NCI-H2196 treated with DMSO at 0.1 percent for 48 hours (cell line): ENCODE results near the gene EPHB2.

ENCODE experiments used
- DNase-seq: peaks from one replicate; lab custom pipeline; 2025; ENCODE audit not compliant: unreplicated experiment; lab: John Stamatoyannopoulos, UW

EPHB2 gene

DNA sequence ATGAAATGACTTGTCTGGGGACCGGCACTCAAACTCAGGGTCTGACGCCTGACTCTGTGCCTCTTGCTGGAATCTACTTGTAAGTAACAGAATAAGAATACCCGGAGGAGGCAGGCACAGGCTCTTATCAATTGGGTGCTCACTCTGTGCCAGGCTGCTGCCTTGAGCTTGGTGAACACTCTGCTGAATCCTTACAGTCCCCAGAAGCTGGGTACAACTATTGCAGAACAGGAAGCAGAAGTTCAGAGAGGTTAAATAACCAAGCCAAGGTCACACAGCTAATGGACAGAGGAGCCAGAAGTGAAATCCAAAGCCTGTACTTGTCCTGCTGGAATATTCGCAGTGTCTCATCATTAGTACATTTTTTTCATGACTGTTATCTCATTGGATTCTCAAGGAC lies 86.0 kb downstream of the EPHB2 start:
- DNase-seq, result no peak

DNA sequence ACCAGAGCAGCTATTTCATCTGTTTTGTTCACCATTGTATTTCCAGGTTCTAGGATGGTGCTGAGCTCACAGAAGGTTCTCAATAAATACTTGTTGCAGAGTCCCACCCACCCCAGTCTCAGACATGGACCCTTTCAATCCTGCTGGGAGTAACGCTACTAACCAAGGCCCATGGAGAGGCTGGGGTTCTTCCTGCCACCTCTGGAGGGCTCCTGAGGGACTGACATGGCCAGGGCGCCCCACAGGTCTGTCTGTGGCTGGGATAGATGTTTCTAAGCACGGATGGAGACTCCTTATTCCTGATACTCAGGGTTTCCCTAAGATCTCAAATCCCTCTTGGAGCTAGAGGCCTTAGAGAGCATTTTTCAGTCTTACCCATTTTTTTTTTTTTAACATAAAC lies 87.4 kb downstream of the EPHB2 start:
- DNase-seq, result no peak

DNA sequence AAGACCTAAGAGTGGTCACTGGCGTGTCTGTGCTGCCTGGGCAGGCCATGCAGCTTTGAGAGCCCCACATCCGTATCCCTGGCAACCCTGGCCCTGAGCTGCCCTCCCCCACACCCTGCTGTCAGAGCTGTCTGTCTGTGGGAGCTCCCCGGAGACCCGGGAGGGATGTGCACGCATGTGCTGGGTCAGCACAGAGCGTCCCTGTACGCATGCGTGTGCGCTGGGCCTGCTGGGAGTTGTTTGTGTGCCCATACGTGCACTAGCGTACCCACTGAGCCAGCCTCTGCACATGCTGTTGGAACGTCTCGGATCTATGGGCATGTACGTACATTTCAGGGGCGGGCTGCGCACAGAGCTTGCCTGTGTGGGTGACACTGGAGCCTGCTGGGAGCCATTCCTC lies 89.3 kb downstream of the EPHB2 start:
- no peak for DNase-seq

DNA sequence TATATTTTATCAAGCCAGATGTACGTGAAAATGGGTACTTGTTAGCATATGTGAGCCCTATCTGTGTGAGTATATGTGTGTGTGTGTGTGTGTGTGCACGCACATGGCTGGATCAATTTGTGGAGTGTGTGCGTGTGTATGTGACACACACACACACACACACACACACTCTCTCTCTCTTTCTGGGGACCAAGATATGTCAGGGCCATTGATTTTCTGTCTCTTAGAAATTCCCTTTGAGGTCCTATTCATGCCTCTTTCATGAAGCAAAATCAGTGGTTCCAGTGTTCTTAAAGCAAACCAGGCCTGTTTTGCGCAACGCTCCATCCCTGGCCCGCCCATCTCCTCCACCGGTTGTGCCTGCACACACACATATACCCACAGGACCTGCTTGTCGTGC lies 90.0 kb downstream of the EPHB2 start:
- DNase-seq, result no peak

DNA sequence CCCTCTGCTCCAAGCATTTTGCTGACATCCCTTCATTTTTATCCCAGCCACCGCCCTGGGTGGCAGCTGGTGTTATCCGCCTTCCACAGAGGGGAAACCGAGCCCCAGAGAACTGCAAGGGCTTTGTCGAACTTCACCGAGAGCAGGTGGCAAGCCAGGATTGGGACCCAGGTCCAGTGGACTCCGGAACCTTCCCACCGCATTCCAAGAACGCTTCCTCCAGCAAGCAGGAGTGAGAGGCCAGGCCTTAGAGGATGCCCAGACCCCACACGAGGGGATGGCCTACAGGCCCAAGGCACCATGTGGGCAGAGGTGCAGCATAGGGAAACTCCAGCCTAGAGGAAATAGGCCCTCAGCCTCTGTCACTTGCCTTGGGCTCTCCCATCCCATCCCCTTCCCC lies 90.7 kb downstream of the EPHB2 start:
- DNase-seq, result no peak

DNA sequence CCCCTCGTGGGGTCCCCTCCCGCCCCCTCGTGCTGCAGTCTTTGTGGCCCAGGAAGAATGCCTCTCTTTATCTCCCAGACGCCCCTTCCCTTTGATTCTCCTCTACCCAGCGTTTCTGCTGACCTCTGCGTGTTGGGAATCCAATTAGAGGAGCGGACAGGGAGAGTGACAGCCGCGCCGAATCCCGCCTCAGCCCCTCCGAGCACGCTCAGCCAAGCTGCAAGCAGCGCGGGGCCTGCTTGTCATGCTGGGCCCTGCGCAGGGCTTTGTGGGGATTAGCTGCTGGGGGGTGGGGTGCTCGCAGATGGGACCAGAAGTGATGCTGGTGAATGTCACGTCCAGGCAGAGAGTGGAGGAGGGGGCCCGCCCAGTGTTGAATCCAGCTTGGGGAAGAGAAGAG lies 91.1 kb downstream of the EPHB2 start:
- no peak for DNase-seq

DNA sequence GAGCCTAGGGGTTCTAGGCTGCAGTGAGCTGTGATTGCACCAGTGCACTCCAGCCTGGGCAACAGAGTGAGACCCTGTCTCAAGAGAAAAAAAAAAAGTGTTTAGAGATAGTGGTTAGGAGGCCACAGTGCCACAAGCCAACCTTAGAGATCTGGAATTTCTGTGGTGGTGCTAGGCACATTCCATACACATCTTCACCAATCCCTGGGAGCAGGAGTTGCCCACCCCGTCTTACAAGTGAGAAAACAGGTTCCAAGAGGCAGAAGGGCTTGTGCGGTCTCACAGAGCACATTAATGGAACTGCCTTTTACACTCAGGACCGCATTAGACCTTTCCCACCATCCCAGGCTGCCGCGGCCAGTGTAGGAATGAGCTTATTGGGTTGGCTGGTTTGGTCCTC lies 93.2 kb downstream of the EPHB2 start:
- no peak for DNase-seq

DNA sequence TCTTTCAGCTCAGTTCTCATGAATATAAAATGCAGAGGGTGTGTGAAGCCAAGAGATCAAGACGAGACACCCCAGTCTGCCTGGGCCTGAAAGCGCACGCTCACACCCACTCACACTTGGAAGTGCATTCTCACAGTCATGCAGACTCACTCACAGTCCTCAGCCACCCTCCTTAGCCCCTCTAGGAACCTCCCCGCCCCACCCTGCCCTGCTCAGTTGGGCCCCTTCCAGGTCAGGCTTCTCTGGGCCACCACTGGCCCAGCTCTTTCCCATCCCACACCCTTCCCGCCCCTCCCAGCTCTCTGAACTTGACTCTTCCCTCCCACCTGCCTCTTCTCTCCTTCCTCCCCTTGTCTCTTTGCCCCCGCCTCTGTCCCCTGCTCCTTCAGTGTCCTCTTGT lies 93.8 kb downstream of the EPHB2 start:
- no peak for DNase-seq

DNA sequence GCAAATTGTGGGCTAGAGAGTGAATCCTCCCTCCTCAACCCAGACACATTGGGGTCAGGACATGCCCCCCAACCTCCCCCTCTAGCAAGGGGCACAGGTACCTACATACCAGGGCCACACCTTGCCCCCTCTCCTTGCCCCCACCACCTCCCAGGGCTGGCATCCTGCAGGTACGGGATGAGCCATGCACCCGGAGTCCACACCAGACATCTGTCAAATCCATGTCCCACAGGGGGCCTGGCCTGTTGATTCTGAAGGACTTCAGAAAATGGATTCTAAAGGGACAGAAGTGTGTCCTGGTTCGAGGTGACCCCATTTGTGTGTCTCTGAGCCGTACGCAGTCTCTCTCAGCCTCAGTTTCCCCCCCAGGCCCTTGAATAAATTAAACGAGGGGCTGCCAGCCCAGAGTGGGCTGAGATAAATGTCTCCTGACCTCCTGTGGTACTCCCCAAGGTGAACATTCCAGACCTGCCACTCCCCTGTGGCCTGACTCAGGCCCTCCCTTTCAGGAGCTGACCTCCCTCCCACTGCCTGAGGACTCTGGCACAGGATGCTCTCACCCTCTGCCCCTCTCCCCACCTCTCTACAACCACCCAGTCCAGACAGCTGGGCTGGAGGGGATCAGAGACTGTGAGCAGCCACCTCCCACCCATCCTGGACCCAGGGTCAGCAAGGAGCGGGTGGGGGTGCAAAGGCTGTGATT lies 94.5 kb downstream of the EPHB2 start:
- no peak for DNase-seq

DNA sequence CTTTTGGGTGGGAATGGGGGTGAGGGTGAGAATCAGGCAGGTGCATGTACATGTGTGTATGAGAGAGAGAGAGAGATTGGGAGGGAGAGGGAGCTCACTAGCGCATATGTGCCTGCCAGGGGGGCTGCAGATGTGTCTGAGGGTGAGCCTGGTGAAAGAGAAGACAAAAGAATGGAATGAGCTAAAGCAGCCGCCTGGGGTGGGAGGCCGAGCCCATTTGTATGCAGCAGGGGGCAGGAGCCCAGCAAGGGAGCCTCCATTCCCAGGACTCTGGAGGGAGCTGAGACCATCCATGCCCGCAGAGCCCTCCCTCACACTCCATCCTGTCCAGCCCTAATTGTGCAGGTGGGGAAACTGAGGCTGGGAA lies 95.0 kb downstream of the EPHB2 start:
- no peak for DNase-seq

DNA sequence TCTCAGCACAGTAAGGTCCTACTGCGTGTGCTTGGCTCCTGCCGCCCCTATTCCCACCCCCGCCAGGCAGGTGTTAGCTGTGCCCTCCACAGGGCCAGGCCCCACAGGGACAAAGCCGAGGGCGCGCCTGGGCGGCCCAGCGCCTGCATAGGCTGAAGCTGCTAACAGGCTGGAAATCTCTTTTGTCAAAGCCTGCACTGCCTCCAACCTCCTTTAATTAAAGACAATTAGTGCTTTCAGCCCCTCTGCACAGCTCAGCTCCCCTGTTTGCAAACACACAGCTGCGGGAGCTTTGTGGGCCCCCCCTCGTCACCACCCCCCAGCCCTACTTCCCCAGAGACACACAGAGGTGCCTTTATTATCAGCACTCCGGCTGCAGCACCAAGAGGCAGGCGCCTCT lies 95.9 kb downstream of the EPHB2 start:
- DNase-seq, result no peak

DNA sequence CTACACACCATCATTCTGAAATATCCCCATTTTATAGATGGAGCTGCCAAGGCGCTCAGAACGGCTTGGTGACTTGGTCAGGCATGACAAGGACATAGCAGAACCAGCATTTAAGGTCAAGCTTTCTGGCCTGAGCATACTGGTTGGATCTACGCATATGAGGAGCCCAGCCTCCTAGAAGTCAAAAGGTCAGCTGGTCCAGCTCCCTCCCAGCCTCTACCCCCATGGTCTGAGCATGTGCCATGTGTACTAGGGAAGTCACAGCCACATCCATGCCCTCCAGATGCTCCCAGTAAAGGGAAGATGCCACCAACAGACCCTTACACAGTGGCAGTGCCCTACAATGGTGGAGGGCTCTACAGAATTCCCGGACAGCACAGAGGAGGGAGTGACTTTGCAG lies 96.7 kb downstream of the EPHB2 start:
- no peak for DNase-seq

DNA sequence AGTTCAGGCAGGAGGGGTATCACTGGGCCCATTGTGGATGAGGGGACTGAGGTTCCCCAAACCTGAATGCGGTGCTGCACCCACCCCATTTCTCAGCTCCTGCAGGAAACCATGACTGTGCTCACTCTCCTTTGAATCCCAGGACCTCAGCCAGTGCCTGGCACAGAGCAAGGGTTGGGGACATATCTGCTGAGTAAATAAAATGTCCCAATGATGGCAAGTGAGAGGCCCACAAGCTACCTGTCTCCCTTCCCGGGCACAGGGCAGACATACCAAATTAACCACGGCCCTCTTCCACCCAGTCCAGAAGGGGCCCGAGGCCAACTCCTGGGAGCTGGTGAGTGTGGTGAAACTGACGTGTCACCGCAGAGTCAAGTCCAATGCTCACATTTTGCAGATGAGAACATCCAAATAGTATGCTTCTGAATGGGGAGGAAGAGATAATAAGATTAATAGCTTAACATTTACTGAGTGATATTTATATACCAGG lies 97.6 kb downstream of the EPHB2 start:
- no peak for DNase-seq

DNA sequence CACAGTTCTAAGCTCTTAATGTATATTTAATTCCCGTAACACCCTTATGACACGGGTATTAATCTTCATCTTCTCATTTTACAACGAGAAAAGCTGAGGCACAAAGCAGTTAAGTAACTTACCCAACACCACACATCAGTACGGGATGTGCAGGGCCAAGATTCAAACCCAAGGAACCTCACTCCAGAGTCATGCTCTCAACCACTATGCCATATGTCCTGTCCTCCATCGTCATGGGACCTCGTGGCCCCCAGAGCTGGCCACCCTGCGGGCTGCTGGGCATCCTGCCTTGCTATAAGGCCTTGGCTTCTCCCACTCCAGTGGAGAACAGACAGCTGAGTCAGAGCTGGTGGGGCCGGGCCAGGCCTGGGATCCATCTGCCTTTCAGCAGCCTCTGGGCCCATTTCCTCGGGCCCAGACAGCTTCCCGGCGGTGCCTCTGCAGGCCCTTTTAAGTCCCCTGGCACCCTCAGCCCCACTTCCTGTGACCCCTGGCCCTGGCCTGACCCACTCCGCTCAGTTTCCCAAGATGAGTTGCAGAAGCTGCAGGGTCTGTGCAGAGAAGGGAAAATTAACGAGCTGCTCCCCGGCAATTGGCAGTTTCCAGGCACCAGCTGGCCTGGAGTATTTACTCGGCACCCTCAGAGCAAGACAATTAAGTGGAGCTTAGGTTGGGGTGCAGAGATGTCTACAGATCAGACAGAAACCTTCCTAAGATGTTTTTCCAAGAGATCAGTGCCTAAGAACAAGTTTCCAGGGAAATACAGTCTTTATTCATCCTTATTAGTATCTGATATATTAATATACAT lies 98.2 kb downstream of the EPHB2 start:
- DNase-seq, result no peak

DNA sequence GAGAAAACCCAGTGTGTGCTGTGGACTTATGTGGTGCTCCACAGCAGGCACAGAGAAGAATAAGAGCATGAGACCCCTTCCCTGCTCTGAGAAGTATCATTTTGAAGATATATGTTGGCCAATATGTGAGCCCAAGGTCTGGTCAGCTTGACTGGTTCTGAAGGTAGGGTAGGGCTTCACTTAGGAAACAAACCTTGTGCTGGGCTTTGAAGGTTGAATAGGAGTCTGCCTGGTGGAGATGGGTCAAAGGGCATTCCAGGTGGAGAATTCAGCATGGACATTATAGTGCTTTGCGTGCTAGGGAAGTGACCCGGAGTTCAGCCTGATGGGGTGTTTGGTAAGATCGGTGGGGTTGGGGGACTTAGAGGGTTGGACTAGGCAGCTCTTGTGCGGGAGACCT lies 99.1 kb downstream of the EPHB2 start:
- no peak for DNase-seq

DNA sequence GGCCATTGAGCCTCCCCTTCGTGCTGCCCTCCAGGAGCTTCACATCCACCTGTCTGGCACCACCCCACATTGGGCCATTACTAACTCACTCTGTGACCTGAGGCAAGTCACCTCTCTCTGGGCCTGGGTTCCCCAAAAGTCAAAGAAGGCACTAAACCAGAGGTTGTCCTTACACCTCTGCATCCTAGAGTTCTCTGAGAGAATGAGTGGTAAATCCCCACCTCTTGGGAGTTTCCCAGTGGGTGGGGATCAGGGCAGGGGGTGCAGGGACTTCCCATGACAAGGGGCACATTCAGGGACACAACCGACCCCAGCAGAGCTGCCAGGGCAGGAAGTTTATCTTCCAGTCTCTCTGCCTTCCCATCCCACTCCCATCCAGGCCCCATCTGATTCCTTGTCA lies 99.7 kb downstream of the EPHB2 start:
- no peak for DNase-seq

DNA sequence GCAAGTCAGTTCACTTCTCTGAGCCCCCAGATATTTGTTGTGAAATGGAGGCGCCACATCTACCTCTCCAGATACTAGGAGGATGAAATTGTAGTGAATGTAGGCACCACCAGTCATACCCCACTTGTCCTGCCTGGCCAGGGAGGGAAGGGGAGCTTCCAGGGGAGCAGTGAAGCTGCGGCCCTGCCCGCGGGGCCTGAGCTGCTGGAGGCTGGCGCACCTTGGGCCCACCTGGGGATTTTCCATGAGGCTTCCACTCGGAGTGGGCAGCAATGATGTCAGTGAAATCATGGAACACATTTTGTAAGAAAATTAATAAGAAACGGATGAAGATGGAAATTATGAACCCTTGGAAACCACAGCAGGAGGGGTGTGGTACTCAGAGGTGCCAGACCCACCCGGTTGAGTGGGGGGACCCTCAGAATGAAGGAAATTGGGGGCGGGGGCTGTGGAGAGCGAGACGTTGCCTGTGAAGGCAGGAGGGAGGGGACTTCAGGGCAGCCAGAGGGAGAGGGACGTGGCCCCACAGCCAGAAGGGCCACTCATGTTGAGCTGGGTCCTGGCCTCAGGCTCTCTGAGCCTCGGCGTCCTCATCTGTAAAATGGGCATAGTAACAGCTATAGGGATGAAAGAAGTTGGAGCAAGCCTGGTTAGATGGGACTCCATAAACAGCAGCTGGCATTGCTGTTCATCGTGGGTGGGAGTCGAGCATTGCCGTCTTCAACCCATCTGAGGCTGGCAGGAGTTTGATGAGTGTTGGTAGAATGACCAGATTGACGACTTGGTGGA lies 101.6 kb downstream of the EPHB2 start:
- DNase-seq, result no peak

DNA sequence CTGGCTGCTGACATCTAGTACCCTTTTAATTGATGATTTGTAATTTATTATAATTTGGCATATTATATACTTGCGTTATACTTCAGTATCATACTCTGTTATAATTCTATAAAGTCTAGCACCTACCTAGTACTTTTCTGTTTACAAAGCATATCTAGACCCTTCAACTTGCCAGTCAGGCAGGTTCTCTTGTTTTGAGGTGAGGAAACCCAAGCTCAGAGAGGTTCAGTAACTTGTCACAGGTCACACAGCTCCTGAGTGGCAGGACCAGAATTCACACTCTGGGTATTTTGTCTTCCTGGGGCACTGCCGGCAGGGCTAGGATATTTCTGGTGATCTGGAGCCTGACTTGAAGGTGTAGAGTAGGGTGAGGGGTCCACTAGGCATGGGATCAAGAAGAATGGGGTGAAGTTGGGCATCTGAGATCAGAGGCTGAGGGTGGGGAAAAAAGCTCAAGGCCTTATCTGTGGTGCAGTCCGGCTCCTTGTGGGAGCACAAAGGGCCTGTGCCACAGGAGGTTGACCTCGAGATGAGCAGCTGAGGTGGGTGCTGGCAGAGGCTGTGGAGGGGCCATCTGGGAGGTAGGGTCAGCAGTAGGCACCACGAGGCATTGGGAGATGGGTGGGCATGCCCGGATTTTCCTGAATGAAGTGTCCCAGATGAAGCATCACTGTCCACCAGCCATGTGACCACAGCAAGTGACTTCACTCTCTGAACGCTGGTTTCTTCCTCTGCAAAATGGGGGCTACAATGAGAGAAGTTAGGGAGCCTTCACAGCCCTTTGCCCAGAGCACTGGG lies 102.6 kb downstream of the EPHB2 start:
- DNase-seq, result no peak

DNA sequence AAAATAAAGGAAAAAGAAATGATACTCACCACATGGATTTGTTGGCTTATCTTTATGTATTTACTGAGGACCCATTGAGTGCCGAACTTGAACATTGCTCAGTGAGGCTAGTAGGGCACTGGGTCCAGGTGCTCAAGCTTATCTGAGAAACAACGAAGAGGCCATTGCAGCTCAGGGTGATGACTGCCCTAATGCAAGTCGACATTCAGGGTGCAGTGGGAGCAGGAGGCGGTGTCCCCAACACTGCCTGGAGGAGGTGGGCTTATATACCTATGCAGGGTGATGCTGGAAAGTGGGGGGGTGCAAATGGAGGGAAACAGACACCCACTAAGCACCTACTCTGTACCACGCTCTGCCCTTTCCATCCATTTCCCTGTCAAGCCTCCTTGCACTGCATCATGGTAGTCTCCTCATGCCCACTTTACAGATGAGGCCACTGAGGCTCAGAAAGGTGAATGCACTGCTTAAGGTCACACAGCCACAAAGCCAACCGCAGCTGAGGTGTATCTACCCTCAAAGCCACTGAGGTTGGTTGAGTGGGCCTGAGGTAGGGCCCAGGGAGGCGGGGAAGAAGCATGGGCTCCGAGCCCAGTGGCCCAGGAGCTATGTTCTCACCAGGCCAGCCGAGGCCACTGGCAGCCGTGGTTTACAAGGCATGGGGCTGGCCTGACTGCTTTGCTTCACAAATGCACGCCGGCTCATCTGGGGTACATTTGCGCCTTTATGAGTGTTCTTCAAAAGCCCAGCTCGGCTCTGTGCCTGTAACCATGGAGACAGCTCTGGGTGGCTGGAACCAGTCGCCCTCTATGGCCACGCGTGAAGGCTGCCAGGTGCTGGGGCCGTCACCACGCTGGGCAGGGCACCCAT lies 103.8 kb downstream of the EPHB2 start:
- DNase-seq, result peak; percentile 87

DNA sequence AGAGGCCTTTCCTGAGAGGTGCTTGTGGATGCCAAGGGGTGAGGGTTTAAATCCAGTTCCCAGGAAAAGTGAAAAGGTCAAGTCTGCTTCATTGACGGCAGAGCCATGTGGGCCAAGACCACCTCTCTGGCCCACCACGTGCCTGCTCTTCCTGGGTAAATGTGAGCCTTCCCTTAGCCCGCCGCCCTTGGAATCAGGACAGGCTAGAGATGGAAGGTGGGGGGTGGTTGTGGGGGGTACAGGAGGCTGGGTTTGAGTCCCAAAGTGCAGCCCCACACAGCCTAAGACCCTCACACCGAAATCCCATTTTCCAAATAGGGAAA lies 104.4 kb downstream of the EPHB2 start:
- no peak for DNase-seq
